GM19467 (cell line): ENCODE results near the gene CTAGE6.
"Not testable (repeated sequence)": the region's sequence is repeated elsewhere in the genome, so short reads cannot be mapped to it uniquely, and the experiment has no call there.

ENCODE experiments used
- ATAC-seq: cut with Tn5 transposase; IDR thresholded peaks from one replicate; pipeline ENCODE4 v1.9.1; 2021; ENCODE audit warnings: mild to moderate bottlenecking, moderate library complexity; ENCODE audit not compliant: unreplicated experiment

CTAGE6 gene

GRCh38 chr7:143757596-143757995 lies at the start of gene CTAGE6:
TSS of gene CTAGE6 (minus strand) at chr7:143757696. CDS start at chr7:143757658, 38 bp downstream.
- ATAC-seq, result not testable (repeated sequence)

- not testable (repeated sequence) for ATAC-seq
Observed at GRCh38 chr7:143806664-143807071, 49.2 kb upstream of the CTAGE6 start.

- ATAC-seq, result not testable (repeated sequence)
Observed at GRCh38 chr7:143797896-143798290, 40.4 kb upstream of the CTAGE6 start.

- ATAC-seq, result not testable (repeated sequence)
Observed at GRCh38 chr7:143797119-143797895, 39.8 kb upstream of the CTAGE6 start.

- not testable (repeated sequence) for ATAC-seq
Observed at GRCh38 chr7:143795653-143796052, 38.2 kb upstream of the CTAGE6 start.

- not testable (repeated sequence) for ATAC-seq
Observed at GRCh38 chr7:143792633-143793032, 35.1 kb upstream of the CTAGE6 start.

- not testable (repeated sequence) for ATAC-seq
Observed at GRCh38 chr7:143785415-143786182, 28.1 kb upstream of the CTAGE6 start.

GRCh38 chr7:143779591-143779990 lies 22.1 kb upstream of the CTAGE6 start:
- ATAC-seq, result not testable (repeated sequence)

- ATAC-seq, result not testable (repeated sequence)
Observed at GRCh38 chr7:143772738-143773468, 15.4 kb upstream of the CTAGE6 start.

GRCh38 chr7:143767531-143767930 lies 10.0 kb upstream of the CTAGE6 start:
- ATAC-seq, result not testable (repeated sequence)

GRCh38 chr7:143765678-143766077 lies 8.2 kb upstream of the CTAGE6 start:
- ATAC-seq, result not testable (repeated sequence)

- not testable (repeated sequence) for ATAC-seq
Observed at GRCh38 chr7:143763065-143763464, 5.6 kb upstream of the CTAGE6 start.

- not testable (repeated sequence) for ATAC-seq
Observed at GRCh38 chr7:143745340-143745739, 12.2 kb downstream of the CTAGE6 start.

- ATAC-seq, result not testable (repeated sequence)
Observed at GRCh38 chr7:143737037-143737819, 20.3 kb downstream of the CTAGE6 start.

GRCh38 chr7:143735962-143736361 lies 21.5 kb downstream of the CTAGE6 start:
- no peak for ATAC-seq

- ATAC-seq, result no peak
Observed at GRCh38 chr7:143733876-143734275, 23.6 kb downstream of the CTAGE6 start.

- no peak for ATAC-seq
Observed at GRCh38 chr7:143728333-143728862, 29.1 kb downstream of the CTAGE6 start.

GRCh38 chr7:143727561-143727960 lies 29.9 kb downstream of the CTAGE6 start:
- peak; percentile 83 for ATAC-seq

GRCh38 chr7:143726143-143726542 lies 31.4 kb downstream of the CTAGE6 start:
- ATAC-seq, result not testable (repeated sequence)

- not testable (repeated sequence) for ATAC-seq
Observed at GRCh38 chr7:143720335-143720734, 37.2 kb downstream of the CTAGE6 start.
